HepG2 (cell line): ENCODE results near the gene ECHDC1. TPM values are rescaled to one million over a fixed set of nuclear protein-coding genes. Genes with fewer than 3 reads are reported as not detected.

Experiments
- AGO1 ChIP-seq: fragments of 200-400 bp; formaldehyde crosslinking; IDR thresholded peaks from 2 replicates; pipeline ENCODE4 v1.6.1; 2017; ENCODE audit warnings: mild to moderate bottlenecking, low read depth, low read length, moderate library complexity; ENCODE audit not compliant: poor library complexity, severe bottlenecking
- CREB1 ChIP-seq, 2 experiments: fragments of 450-650 bp in 1 of 2; IDR thresholded peaks; 2 replicates each; pipeline ENCODE4 v1.6.1; 2016 to 2017; ENCODE audit warnings: control low read depth in 1 of 2, mild to moderate bottlenecking in 1 of 2, missing compliant biosample characterization in 1 of 2, missing genetic modification characterization in 1 of 2
- HNF4G ChIP-seq, 2 experiments: sonication (generic) in 1 of 2; formaldehyde crosslinking in 1 of 2; IDR thresholded peaks; 2 replicates each; pipeline versions ENCODE4 v1.4.0 to v1.6.1; 2011 to 2020; ENCODE audit warnings: borderline replicate concordance in 2 of 2, low read depth in 2 of 2, mild to moderate bottlenecking in 2 of 2, low read length in 1 of 2, missing genetic modification reagents in 1 of 2, moderate library complexity in 1 of 2
- PAXIP1 ChIP-seq: sonication (generic); formaldehyde crosslinking; conservative IDR thresholded peaks from 2 replicates; pipeline ENCODE4 v1.4.0; 2020; ENCODE audit warnings: mild to moderate bottlenecking, missing genetic modification reagents, moderate library complexity
- RAD51 ChIP-seq: fragments of 450-650 bp; IDR thresholded peaks from 2 replicates; pipeline ENCODE4 v1.6.1; 2016; ENCODE audit warnings: borderline replicate concordance
- SP4 ChIP-seq: sonication (generic); formaldehyde crosslinking; IDR thresholded peaks from 2 replicates; pipeline ENCODE4 v1.8.1; 2023; ENCODE audit warnings: mild to moderate bottlenecking, missing genetic modification reagents
- U2AF2 ChIP-seq: fragments of 200-400 bp; formaldehyde crosslinking; IDR thresholded peaks from 2 replicates; pipeline ENCODE4 v1.6.1; 2017; ENCODE audit warnings: low read depth, mild to moderate bottlenecking, low read length
- ZNF430 ChIP-seq: sonication (generic); formaldehyde crosslinking; IDR thresholded peaks from 2 replicates; pipeline ENCODE4 v1.9.0; 2021; ENCODE audit warnings: mild to moderate bottlenecking, missing genetic modification reagents
- ZNF574 ChIP-seq: sonication (generic); formaldehyde crosslinking; IDR thresholded peaks from 2 replicates; pipeline ENCODE4 v1.4.0; 2020; ENCODE audit warnings: missing genetic modification reagents
- ZNF629 ChIP-seq: sonication (generic); formaldehyde crosslinking; conservative IDR thresholded peaks from 2 replicates; pipeline ENCODE4 v1.5.0; 2020; ENCODE audit warnings: missing genetic modification reagents
- polyA plus RNA-seq, 8 experiments: library from polyadenylated mRNA; depleted of rRNA in 3 of 8; stranded (reverse) in 7 of 8; unstranded in 1 of 8; fragments of >200 nt; fragmentation: Illumina TruSeq in 4 of 8; extraction: Trizol in 4 of 8; gene quantifications; 2 replicates each; pipeline versions ENCODE4 v1.2.1 to v1.2.3, GENCODE V29; 2011 to 2016; ENCODE audit warnings: low read depth in 4 of 8, missing spikeins in 1 of 8, mixed read lengths in 1 of 8; ENCODE audit not compliant: insufficient read depth in 1 of 8
- total RNA-seq, 5 experiments: library from RNA; depleted of rRNA; stranded (reverse); fragments of >200 nt; fragmentation: Illumina TruSeq; extraction: Trizol; gene quantifications; 2 replicates each; pipeline ENCODE4 v1.2.3, GENCODE V29; 2016; ENCODE audit warnings: low read depth in 1 of 5
- TF ChIP-seq, protein P1 (sequence below): sonication (generic); formaldehyde crosslinking; IDR thresholded peaks from 2 replicates; pipeline ENCODE4 v1.8.0; 2022; ENCODE audit warnings: mild to moderate bottlenecking, missing genetic modification reagents, borderline replicate concordance
- TF ChIP-seq, protein P2 (sequence below): sonication (generic); formaldehyde crosslinking; IDR thresholded peaks from 2 replicates; pipeline ENCODE4 v1.5.1; 2020; ENCODE audit warnings: missing genetic modification reagents, mild to moderate bottlenecking, borderline replicate concordance

Gene ECHDC1
- total and polyA plus RNA-seq, 2 of the 13 experiments (the other 11 are each of a cell fraction or from before 2014, with no cell fraction given) = 32.8 to 98.1 TPM

DNA sequence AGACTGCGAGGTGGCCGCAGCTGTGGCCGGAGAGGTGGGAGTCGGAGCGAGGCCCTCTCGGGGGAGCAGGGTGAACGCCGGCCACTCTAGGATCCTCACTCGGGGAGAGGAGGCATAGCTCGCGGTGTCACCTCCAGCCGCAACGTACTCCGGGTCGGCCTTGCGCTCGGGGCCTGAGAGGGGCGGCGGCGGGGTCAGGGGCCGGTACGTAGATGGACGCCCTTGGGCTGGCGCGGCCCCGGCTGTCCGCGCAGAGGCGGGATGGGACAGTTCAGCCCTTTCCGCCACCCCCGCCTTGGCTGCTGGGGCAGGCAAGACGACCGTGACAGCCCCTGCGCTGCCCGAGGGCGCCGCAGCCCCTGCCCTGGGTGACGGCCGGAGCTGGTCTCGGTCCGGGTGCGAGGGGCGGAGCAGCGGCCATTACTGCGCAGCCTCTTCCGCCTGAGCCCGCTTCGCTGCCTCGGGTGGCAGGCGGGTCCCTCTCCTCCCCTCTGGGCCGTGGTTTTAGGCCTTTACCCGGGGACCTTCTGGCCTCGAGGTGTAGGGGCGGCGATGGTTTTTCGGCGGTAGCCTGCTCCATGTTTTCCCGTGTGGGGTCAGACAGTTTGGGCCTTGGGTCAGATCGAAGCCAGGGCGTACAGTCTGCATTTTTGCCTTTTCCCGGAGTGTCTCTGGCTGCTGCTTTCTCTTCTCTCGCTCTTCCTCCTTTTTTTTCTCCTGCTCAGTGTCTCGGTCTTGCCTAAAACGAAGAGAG, 76.3 kb downstream of the ECHDC1 start (continued):
- TF ChIP-seq ZNF574 (CRISPR knock-in tag) = peak; percentile 62
- peak; percentile 17; the same call in 1 of the 2 replicates for TF ChIP-seq RAD51
- peak; percentile 54 for TF ChIP-seq AGO1
- TF ChIP-seq, protein P1, sequence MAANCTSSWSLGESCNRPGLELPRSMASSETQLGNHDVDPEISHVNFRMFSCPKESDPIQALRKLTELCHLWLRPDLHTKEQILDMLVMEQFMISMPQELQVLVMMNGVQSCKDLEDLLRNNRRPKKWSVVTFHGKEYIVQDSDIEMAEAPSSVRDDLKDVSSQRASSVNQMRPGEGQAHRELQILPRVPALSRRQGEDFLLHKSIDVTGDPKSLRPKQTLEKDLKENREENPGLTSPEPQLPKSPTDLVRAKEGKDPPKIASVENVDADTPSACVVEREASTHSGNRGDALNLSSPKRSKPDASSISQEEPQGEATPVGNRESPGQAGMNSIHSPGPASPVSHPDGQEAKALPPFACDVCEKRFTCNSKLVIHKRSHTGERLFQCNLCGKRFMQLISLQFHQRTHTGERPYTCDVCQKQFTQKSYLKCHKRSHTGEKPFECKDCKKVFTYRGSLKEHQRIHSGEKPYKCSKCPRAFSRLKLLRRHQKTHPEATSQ (CRISPR knock-in tag) = peak; percentile 90; the same call in 1 of the 2 replicates
- TF ChIP-seq CREB1 (IDR thresholded peaks at IDR 0.05) = 0 out of 2 replicates have a peak, but pooled peaks have one; percentile 1
- no peak for TF ChIP-seq CREB1 (CRISPR knock-in tag; IDR thresholded peaks at IDR 0.05)
- peak; percentile 92; the same call in 1 of the 2 replicates for TF ChIP-seq ZNF430 (CRISPR knock-in tag)
- TF ChIP-seq, protein P2, sequence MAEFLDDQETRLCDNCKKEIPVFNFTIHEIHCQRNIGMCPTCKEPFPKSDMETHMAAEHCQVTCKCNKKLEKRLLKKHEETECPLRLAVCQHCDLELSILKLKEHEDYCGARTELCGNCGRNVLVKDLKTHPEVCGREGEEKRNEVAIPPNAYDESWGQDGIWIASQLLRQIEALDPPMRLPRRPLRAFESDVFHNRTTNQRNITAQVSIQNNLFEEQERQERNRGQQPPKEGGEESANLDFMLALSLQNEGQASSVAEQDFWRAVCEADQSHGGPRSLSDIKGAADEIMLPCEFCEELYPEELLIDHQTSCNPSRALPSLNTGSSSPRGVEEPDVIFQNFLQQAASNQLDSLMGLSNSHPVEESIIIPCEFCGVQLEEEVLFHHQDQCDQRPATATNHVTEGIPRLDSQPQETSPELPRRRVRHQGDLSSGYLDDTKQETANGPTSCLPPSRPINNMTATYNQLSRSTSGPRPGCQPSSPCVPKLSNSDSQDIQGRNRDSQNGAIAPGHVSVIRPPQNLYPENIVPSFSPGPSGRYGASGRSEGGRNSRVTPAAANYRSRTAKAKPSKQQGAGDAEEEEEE = 0 out of 2 replicates have a peak, but pooled peaks have one; percentile 62
- TF ChIP-seq PAXIP1 = peak; percentile 24
- TF ChIP-seq ZNF629 (CRISPR knock-in tag) = no peak
- peak; percentile 53; the same call in 1 of the 2 replicates for TF ChIP-seq SP4 (CRISPR knock-in tag)
- no peak for TF ChIP-seq U2AF2
- no peak for TF ChIP-seq HNF4G (IDR thresholded peaks at IDR 0.05; ENCODE audit: borderline replicate concordance, low read depth, low read length)
- no peak for TF ChIP-seq HNF4G (CRISPR knock-in tag; IDR thresholded peaks at IDR 0.05; ENCODE audit: borderline replicate concordance, low read depth)
